SK-N-SH (cell line): ENCODE data around the gene CA12. TPM values are rescaled to one million over a fixed set of nuclear protein-coding genes. Genes with fewer than 3 reads are reported as not detected.

Experiments
- CTCF ChIA-PET: fragments of 300-600, 350-600 bp; formaldehyde crosslinking; extraction: SDS; loops from one replicate; lab custom pipeline; 2021; lab: Yijun Ruan, JAX
- POLR2A ChIA-PET: fragments of 350-600 bp; sonication (Branson Sonifier 250); formaldehyde crosslinking; extraction: SDS; loops from one replicate; lab custom pipeline; 2020; ENCODE audit warnings: antibody characterized with exemption, inconsistent platforms; lab: Yijun Ruan, JAX
- DNase-seq: peaks from one replicate; pipeline ENCODE4 v3.0.0; 2012
- H2AFZ ChIP-seq: fragments of 200-600 bp; sonication (generic); 2 replicates; pipeline ENCODE4 v1.8.1; 2016; ENCODE audit warnings: antibody characterized with exemption, mild to moderate bottlenecking, low read depth
- H3F3A ChIP-seq: fragments of 200-600 bp; sonication (generic); replicated peaks from 2 replicates; pipeline ENCODE3; 2016; ENCODE audit warnings: antibody characterized with exemption, mild to moderate bottlenecking; ENCODE audit not compliant: insufficient read depth
- H3K27ac ChIP-seq, 2 experiments: fragments of 200-500 bp in 1 of 2; fragments of 200-600 bp in 1 of 2; sonication (Bioruptor generic) in 1 of 2; sonication (generic), shearing (Covaris generic) in 1 of 2; 2 replicates each; pipeline versions ENCODE4 v1.5.1 to v1.6.1; 2014 to 2016; ENCODE audit warnings: low read depth in 2 of 2, inconsistent platforms in 1 of 2, low read length in 1 of 2, mild to moderate bottlenecking in 1 of 2, mixed read lengths in 1 of 2
- H3K27me3 ChIP-seq: fragments of 200-600 bp; sonication (generic), shearing (Covaris generic); 2 replicates; pipeline ENCODE4 v1.6.1; 2016; ENCODE audit warnings: mixed run types; ENCODE audit not compliant: insufficient read depth
- H3K36me3 ChIP-seq, 2 experiments: fragments of 200-500 bp in 1 of 2; fragments of 200-600 bp in 1 of 2; sonication (Bioruptor generic) in 1 of 2; sonication (generic) in 1 of 2; replicated peaks in 1 of 2; 2 replicates each; pipeline versions ENCODE3 to v1.5.1; 2014 to 2016; ENCODE audit warnings: low read length in 1 of 2, mild to moderate bottlenecking in 1 of 2; ENCODE audit not compliant: insufficient read depth in 2 of 2, control insufficient read depth in 1 of 2
- H3K4me1 ChIP-seq, 2 experiments: fragments of 200-500 bp in 1 of 2; fragments of 200-600 bp in 1 of 2; sonication (Bioruptor generic) in 1 of 2; sonication (generic), shearing (Covaris generic) in 1 of 2; 2 replicates each; pipeline versions ENCODE4 v1.5.1 to v1.6.1; 2014 to 2016; ENCODE audit warnings: low read depth in 1 of 2, low read length in 1 of 2, mixed run types in 1 of 2; ENCODE audit not compliant: insufficient read depth in 2 of 2, control insufficient read depth in 1 of 2
- H3K4me2 ChIP-seq: fragments of 200-600 bp; sonication (generic), shearing (Covaris generic); 2 replicates; pipeline ENCODE4 v1.6.1; 2017; ENCODE audit warnings: mixed run types
- H3K4me3 ChIP-seq, 2 experiments: fragments of 200-500 bp in 1 of 2; fragments of 200-600 bp in 1 of 2; sonication (Bioruptor generic) in 1 of 2; sonication (generic), shearing (Covaris generic) in 1 of 2; 2 replicates each; pipeline versions ENCODE4 v1.5.1 to v1.8.1; 2014 to 2016; ENCODE audit warnings: low read depth in 2 of 2, inconsistent platforms in 1 of 2, low read length in 1 of 2, mild to moderate bottlenecking in 1 of 2, mixed read lengths in 1 of 2, moderate library complexity in 1 of 2
- H3K79me2 ChIP-seq: fragments of 200-600 bp; sonication (generic); 2 replicates; pipeline ENCODE4 v1.8.1; 2017; ENCODE audit warnings: mild to moderate bottlenecking; ENCODE audit not compliant: insufficient read depth
- H3K9ac ChIP-seq: fragments of 200-600 bp; sonication (generic); 2 replicates; pipeline ENCODE4 v1.6.1; 2017; ENCODE audit warnings: mixed run types
- H3K9me2 ChIP-seq: fragments of 200-600 bp; sonication (generic); 2 replicates; pipeline ENCODE4 v1.6.1; 2017; ENCODE audit warnings: mixed run types
- H3K9me3 ChIP-seq: fragments of 200-600 bp; sonication (generic); 2 replicates; pipeline ENCODE4 v1.6.1; 2017; ENCODE audit warnings: mixed run types, mild to moderate bottlenecking, moderate library complexity
- H4K20me1 ChIP-seq: fragments of 200-600 bp; sonication (generic); 2 replicates; pipeline ENCODE4 v1.6.1; 2017; ENCODE audit warnings: mild to moderate bottlenecking, mixed run types; ENCODE audit not compliant: insufficient read depth
- FOXJ3 ChIP-seq: sonication (generic); formaldehyde crosslinking; IDR thresholded peaks from 2 replicates; pipeline ENCODE4 v1.5.1; 2020; ENCODE audit warnings: mild to moderate bottlenecking, missing genetic modification reagents
- GABPA ChIP-seq: IDR thresholded peaks from 2 replicates; pipeline ENCODE4 v1.4.0; 2012; ENCODE audit warnings: low read depth, mild to moderate bottlenecking
- JUND ChIP-seq: IDR thresholded peaks from 2 replicates; pipeline ENCODE4 v1.4.0; 2012
- MXI1 ChIP-seq: IDR thresholded peaks from 2 replicates; pipeline ENCODE4 v1.6.1; 2012; ENCODE audit warnings: mild to moderate bottlenecking, low read depth, low read length, improper control_type of control experiment
- NRF1 ChIP-seq: IDR thresholded peaks from 2 replicates; pipeline ENCODE4 v1.6.1; 2012; ENCODE audit warnings: low read depth, mild to moderate bottlenecking, low read length
- PBX3 ChIP-seq: IDR thresholded peaks from 2 replicates; pipeline ENCODE4; 2012
- RCOR1 ChIP-seq: fragments of 150-350 bp; IDR thresholded peaks from 2 replicates; pipeline ENCODE4 v1.6.1; 2017; ENCODE audit warnings: antibody characterized with exemption, low read length
- RFX5 ChIP-seq: IDR thresholded peaks from 2 replicates; pipeline ENCODE4 v1.6.1; 2012; ENCODE audit warnings: mild to moderate bottlenecking, improper control_type of control experiment, low read length
- SMC3 ChIP-seq: IDR thresholded peaks from 2 replicates; pipeline ENCODE4 v1.6.1; 2012; ENCODE audit warnings: low read depth, low read length, improper control_type of control experiment
- TAF1 ChIP-seq: IDR thresholded peaks from 2 replicates; pipeline ENCODE4 v1.6.1; 2012; ENCODE audit warnings: low read depth, mild to moderate bottlenecking, low read length, moderate library complexity, borderline replicate concordance
- TCF12 ChIP-seq: IDR thresholded peaks from 2 replicates; pipeline ENCODE4 v1.4.0; 2012
- TEAD4 ChIP-seq: IDR thresholded peaks from 2 replicates; pipeline ENCODE4 v1.4.0; 2012; ENCODE audit warnings: mild to moderate bottlenecking, borderline replicate concordance; ENCODE audit not compliant: insufficient read depth
- WGBS: methylation state at CpG from one replicate; pipeline ENCODE4 v1.1.6; 2017; ENCODE audit warnings: low lambda C conversion rate; 5-methylcytosine and 5-hydroxymethylcytosine counted together
- polyA plus RNA-seq, 3 experiments: library from polyadenylated mRNA; depleted of rRNA; stranded (reverse); fragments of >200 nt; gene quantifications; 2 replicates each; pipeline ENCODE4 v1.2.3, GENCODE V29; 2012
- TF ChIP-seq, protein P1 (sequence below): IDR thresholded peaks from 2 replicates; pipeline ENCODE4 v1.4.0; 2012; ENCODE audit warnings: low read depth

The CA12 gene
- polyA plus RNA-seq, 1 of the 3 experiments (the other 2 are of a cell fraction), result 39.4 TPM

DNA sequence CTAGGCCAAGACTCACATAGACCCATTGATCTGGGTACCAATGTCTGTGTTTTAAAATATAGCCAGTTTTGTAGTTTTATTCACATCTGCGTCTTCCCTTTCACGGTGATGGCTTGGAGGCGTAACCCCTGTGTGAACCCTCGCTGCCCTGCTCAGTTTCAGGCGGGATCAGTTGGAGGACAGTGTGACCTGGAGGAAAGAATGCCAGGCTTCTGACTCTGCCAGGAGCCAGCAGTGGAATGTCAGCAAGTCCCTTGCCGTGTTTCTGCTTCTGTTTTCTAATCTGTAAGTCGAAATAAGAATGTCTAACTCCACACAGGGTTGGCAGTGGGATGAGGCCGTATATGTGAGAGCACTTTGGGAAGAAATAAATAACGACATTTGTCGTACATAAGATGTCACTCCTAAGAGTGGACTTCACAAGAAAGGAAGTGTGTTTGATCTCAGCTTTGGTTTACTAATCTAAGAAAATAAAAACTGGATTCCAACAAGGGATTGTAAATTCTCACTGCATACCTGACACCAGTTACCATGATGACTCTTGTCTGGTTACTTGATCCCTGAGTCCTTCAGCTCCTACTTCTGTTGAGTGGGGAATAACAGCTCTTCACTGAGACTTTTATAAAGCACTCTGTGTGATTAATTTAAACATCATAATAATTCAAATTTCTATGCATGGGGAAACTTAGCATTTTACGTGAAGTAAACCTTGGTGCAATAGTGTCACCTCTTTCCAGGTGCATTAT lies 6.3 kb upstream of the CA12 start:
- Histone ChIP-seq H2AFZ (no peak overlapping the region), H3K36me3 (no peaks in the 10 kb centered on the region), H3K9me2 (no peaks in the 10 kb centered on the region), H3K27me3 (no peaks in the 10 kb centered on the region), H3K27ac (no peak overlapping the region), H4K20me1 (no peaks in the 10 kb centered on the region), H3K9ac (no peak overlapping the region), H3K4me3 (no peak overlapping the region), H3K4me1 (peaks cover 0 to 3% of the 10 kb centered on the region in 2 experiments; a peak in 1 of 4 replicates), H3K4me2 (no peak overlapping the region), H3K79me2 (no peaks in the 10 kb centered on the region), H3F3A (no peaks in the 10 kb centered on the region), H3K9me3 (no peaks in the 10 kb centered on the region)
- ChIA-PET CTCF (interaction anchor here (0.6 to 1.4 kb wide), 3 partner anchors 17 to 199 kb away, joined by 3 to 8 read pairs (median 4); partner anchors contain the start of gene RAB8B), POLR2A (no interaction called here)
- TF ChIP-seq RCOR1 (no peak), SMC3 (no peak), JUND (no peak), MXI1 (no peak), GABPA (no peak), PBX3 (no peak), RFX5 (no peak), TAF1 (no peak), FOXJ3 (CRISPR knock-in tag) (no peak)
- TF ChIP-seq, protein P1, sequence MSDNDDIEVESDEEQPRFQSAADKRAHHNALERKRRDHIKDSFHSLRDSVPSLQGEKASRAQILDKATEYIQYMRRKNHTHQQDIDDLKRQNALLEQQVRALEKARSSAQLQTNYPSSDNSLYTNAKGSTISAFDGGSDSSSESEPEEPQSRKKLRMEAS, result no peak
- DNase-seq, result no peak
- 82% methylated on average over 11 of the region's 11 CpGs for WGBS

GRCh38 chr15:63385911-63386531 lies 4.4 kb upstream of the CA12 start:
- H2AFZ ChIP-seq, result no peak overlapping the region
- 100% methylated on average over 1 of the region's 1 CpG for WGBS
- no peak overlapping the region for H3K4me3 ChIP-seq
- ChIA-PET CTCF (interaction anchor here (0.7 kb wide), 1 partner anchor 34 kb away, joined by 4 read pairs; no protein-coding TSS in a partner anchor), POLR2A (no interaction called here)
- peaks cover 3 to 10% of the 10 kb centered on the region in 2 experiments; a peak in 1 of 4 replicates for H3K4me1 ChIP-seq
- H3K27me3 ChIP-seq, result no peaks in the 10 kb centered on the region
- H3K9ac ChIP-seq, result no peak overlapping the region
- no peak overlapping the region for H3K27ac ChIP-seq
- TF ChIP-seq TEAD4 (no peak), NRF1 (no peak), FOXJ3 (CRISPR knock-in tag) (no peak), PBX3 (no peak), RCOR1 (no peak), TCF12 (no peak)
- H4K20me1 ChIP-seq, result no peaks in the 10 kb centered on the region
- H3F3A ChIP-seq, result no peaks in the 10 kb centered on the region
- no peak overlapping the region for H3K4me2 ChIP-seq
- no peak for DNase-seq
- no peaks in the 10 kb centered on the region for H3K9me2 ChIP-seq
- no peaks in the 10 kb centered on the region for H3K9me3 ChIP-seq
- H3K79me2 ChIP-seq, result peaks cover 7% of the 10 kb centered on the region
- no peaks in the 10 kb centered on the region for H3K36me3 ChIP-seq
